GM18868 (cell line): ENCODE data around the gene CD6.
A peak's percentile ranks its signal among the peaks of the same experiment; 100 is the strongest.

Experiments
- ATAC-seq: cut with Tn5 transposase; IDR thresholded peaks from one replicate; pipeline ENCODE4 v1.9.1; 2021; ENCODE audit warnings: mild to moderate bottlenecking, moderate library complexity; ENCODE audit not compliant: unreplicated experiment

CD6 gene

GRCh38 chr11:61024938-61025820 is 53.7 kb downstream of the CD6 start:
- no peak for ATAC-seq

GRCh38 chr11:61025821-61026120 is 54.3 kb downstream of the CD6 start:
- no peak for ATAC-seq

- no peak for ATAC-seq
These were observed 54.9 kb downstream of the CD6 start for GRCh38 chr11:61026121-61027031.

- no peak for ATAC-seq
These were observed 55.8 kb downstream of the CD6 start for GRCh38 chr11:61027141-61027840.

GRCh38 chr11:61028135-61028729 is 56.8 kb downstream of the CD6 start:
- peak; percentile 70 for ATAC-seq

GRCh38 chr11:61032824-61033223 is 61.3 kb downstream of the CD6 start:
- ATAC-seq = no peak

GRCh38 chr11:61033417-61033816 is 61.9 kb downstream of the CD6 start:
- no peak for ATAC-seq

GRCh38 chr11:61034111-61034510 is 62.6 kb downstream of the CD6 start:
- ATAC-seq = no peak

- no peak for ATAC-seq
These were observed 63.4 kb downstream of the CD6 start for GRCh38 chr11:61034704-61035525.

GRCh38 chr11:61035526-61035835 is 64.0 kb downstream of the CD6 start:
- ATAC-seq = no peak

- ATAC-seq = no peak
These were observed 66.1 kb downstream of the CD6 start for GRCh38 chr11:61037441-61038093.

- no peak for ATAC-seq
These were observed 68.4 kb downstream of the CD6 start for GRCh38 chr11:61039916-61040315.

- peak; percentile 90 for ATAC-seq
These were observed 70.5 kb downstream of the CD6 start for GRCh38 chr11:61041755-61042518.

GRCh38 chr11:61042537-61042936 is 71.1 kb downstream of the CD6 start:
- no peak for ATAC-seq

- peak; percentile 56 for ATAC-seq
These were observed 71.6 kb downstream of the CD6 start for GRCh38 chr11:61042961-61043540.

GRCh38 chr11:61045271-61045670 is 73.8 kb downstream of the CD6 start:
- ATAC-seq = no peak

GRCh38 chr11:61046833-61047232 is 75.4 kb downstream of the CD6 start:
- no peak for ATAC-seq

- ATAC-seq = no peak
These were observed 77.0 kb downstream of the CD6 start for GRCh38 chr11:61048368-61049062.
